Right ventricle myocardium superior (tissue), 1 donor: ENCODE measurements around the gene SLC2A1. TPM values are rescaled to one million over a fixed set of nuclear protein-coding genes. Genes with fewer than 3 reads are reported as not detected.
A peak's percentile ranks its signal among the peaks of the same experiment; 100 is the strongest.

ENCODE experiments used
- ATAC-seq: fragments of 200-7000 bp; cut with Tn5 transposase; one replicate; pipeline ENCODE4 v1.9.1; 2020; ENCODE audit warnings: mild to moderate bottlenecking; ENCODE audit not compliant: poor library complexity
- DNase-seq: peaks from one replicate; pipeline ENCODE4 v3.0.0-alpha.2; 2020
- intact Hi-C: fragments of 100-400 bp; cut with DNase I; formaldehyde crosslinking; loops from one replicate; pipeline ENCODE4 v1.11.2; 2022
- total RNA-seq: library from RNA; stranded (reverse); fragmentation: NEBNext Ultra II Directional; extraction: Animal tissue kit (Norgen Biotek cat#: 25700); gene quantifications from one replicate; pipeline ENCODE4 v1.2.1, GENCODE V29; 2021
- donor health status: DM: no; HTN: yes; CAD: no; lungs with severe emphysema.

The SLC2A1 gene
- total RNA-seq, 1 donor from 2014 or later: 41.2 TPM

DNA sequence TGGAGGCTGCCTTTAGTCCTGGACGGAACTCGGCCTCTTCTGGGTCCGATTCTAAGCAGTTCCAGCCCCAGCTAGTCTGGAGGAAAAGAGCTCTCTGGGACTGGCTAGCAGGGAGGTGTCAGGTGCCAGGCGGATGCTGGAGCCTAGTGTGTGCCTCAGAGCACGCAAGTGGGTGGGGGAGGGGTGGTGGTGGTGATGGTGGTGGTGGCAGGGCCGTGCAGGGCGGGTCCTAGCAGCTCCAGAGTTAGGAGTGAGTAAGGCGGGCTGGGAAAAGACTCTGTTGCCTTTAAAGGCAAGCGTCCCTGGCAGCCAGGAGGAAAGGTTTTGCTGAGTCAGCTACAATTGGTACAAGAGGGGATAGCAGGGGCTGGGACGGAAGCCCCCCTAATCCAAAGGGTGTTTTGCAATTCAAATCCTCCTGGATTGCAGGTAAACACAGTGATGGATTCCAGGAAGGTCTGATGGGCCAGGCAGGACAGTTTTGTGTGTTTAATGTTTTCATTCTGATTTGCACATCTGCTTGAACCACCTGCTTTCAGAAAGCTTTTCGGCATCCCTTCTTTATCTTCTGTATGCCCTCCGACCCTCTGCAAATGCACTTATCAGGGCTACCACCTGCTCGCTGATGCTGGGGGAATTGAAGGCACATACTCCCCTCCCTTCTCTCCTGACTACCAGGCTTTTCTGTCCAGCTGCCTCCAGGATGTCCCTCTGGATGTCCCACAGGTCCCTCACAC, 4.1 kb upstream of the SLC2A1 start:
- DNase-seq: no peak
- intact Hi-C loops: no loop called here

DNA sequence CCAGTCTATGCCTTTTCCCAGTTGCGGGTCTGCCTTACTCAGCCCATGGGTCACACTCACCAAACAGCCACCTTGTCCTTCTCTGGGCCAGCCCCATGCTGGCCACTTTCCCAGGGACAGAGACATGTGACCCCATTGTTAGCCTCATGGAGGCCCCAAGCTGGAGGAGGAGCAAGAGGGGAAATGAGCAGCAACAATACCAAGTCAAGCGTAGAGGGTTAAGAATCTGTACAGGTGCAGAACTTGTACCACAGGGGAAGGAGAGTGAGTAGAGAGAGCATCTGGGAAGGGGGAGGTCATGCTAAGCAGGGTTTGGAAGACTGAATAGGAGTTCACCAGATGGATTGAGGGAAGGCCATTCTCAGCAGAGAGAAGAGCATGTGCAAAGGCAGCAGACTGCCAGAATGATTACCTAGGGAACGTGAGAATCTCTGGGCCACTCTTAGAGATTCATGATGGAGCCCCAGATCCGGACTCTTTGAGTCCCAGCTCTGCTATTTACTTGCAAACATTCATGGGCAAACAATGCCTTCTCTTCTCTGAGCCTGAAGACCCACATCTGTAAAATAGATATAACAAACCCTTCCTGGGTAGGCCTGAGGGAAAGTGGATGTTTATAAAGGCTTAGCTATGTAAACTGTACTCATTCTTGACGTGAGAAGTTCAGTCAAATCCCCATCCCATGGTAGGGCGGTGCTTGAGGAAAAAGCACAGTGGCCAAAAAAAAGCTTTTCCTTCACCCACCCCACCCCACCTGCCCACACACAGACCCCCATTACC, 2.8 kb upstream of the SLC2A1 start:
- DNase-seq (no peak), ATAC-seq (no peak)
- intact Hi-C loops: no loop called here

More for the DNA sequence above, 4.1 kb upstream of the SLC2A1 start:
- ATAC-seq: no peak

DNA sequence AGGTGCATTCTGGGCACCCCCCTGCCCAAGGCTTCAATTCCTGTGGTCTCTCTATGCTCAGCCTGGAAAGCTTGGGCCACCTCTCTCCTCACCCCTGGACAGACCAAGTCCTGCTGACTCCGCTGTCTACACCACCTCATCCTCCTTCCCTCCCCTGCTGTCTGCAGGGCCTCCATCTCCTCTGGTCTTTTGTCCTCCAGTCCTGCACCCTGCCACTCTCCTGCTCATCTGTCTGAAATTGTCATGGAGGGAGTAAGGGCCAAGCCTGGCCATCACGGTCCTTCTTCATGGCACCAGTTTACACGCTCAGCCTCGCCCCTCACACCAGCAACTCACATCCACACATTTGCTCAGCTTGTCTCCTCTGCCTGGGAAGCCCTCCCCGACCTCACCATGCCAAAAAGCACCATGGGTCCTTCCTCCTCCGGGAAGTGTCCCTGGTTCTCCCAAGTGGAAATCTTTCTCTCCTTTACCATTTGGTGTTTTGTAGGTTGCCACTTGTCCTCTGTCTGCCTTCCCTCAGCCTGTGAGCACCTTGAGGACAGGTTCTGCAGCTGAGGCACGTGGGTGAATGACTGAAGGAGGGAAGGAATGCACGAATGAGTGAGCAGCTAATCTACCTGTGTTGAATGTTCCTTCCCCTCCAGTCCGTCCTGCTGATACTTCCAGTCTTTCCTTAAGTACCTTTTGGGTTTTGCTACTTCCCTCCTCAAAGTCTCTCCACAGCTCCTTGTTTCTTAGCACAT, 2.1 kb upstream of the SLC2A1 start:
- no peak for DNase-seq
- intact Hi-C loops: no loop called here
- ATAC-seq: no peak

DNA sequence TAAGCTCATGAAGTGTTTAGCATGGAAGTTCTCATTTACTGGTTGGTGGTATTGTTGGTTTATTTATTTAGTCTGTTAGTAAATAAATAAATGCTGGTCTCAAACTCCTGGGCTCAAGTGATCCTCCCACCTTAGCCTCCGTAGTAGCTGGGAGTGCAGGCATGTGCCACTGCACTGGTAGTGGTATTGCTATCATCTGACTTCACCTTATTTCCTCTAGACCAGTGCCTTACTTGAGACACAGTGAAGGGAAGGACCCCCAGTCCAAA, 1.4 kb upstream of the SLC2A1 start:
- intact Hi-C loops: no loop called here
- no peak for ATAC-seq
- DNase-seq: no peak

DNA sequence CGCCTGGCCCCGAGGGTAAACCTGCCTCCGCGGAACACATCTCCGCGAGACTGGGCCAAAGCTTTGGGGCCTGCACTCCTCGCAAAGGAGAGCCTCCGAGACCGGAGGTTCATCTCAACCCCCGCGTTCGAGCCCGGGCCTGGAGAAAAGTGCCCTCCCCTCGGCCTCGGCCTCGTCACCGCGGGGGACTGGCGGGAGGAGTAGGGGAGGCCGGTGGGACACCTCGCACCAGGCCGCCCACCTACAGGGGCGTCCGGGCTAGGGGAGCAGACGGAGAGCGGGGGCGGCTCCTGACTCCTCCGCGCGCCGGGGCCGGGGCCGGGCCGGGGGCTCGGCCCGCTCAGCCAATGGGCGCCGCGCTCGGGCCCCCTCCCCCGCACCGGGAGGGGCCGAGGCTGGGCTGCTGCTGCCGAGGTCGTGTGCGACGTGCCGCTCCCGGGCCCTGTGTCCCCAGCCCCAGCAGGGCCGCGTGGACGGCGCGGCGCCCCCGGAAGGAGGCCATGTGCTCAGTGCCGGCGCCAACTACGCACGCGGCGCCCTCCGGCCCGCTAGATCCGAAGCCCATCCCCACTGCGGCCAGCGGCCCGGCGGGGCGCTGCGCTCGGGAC, 684 bp downstream of the SLC2A1 start:
- peak; percentile 69 for DNase-seq

DNA sequence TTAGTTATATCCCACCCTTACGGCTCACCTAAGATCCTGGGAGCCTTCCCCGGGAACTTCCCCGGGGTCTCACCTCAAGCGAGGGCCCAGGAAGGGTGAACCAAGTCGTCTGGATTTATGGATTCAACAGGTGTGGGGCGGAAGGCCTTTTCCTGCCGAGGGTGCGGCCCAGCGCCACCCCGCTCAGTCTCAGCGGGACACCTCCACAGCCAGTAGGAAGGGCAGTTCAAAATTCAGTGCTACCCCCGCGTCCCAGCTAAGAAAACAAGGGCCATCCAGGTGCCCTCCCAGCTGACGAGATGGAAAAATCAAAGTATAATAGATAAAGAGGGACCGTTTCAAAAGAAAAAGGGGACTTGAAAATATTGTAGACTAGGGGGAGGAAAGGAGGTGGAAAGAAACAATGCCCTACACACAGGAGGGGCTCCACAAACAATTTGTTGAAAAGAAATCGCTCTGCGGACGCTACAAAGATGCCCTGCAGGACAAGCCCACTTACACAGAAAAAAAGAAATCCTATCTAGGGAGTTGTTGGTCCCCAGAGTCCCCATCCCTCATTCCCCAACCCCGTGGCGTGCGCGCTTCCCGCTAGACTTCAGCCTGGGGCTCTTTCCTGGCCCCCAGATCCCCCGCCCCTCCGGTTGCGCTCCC, 1.3 kb downstream of the SLC2A1 start:
- DNase-seq: no peak
- ATAC-seq: no peak
- intact Hi-C loops: no loop called here

More for the DNA sequence above, 684 bp downstream of the SLC2A1 start:
- peak; percentile 77 for ATAC-seq
- intact Hi-C loops: no loop called here

DNA sequence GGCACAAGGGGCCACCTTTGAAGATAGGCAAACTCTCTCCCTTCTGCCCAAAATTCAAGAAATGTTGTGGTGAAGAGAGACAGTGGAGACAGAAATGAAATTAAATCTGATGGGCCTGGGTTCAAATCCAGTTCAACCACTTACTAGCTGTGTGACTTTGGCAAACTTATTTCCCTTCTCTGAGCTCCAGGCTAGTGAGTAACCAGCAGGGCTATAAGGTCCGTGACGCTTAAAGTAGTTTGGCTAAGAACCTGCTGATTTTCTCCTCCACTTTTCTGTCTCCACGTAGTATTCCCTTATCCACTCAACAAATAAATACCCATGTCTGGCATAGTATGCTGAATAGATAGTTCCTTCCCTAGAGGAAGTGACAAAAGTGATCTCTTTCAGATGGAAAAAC, 1.9 kb downstream of the SLC2A1 start:
- ATAC-seq (no peak), DNase-seq (no peak)
- intact Hi-C loops: no loop called here

DNA sequence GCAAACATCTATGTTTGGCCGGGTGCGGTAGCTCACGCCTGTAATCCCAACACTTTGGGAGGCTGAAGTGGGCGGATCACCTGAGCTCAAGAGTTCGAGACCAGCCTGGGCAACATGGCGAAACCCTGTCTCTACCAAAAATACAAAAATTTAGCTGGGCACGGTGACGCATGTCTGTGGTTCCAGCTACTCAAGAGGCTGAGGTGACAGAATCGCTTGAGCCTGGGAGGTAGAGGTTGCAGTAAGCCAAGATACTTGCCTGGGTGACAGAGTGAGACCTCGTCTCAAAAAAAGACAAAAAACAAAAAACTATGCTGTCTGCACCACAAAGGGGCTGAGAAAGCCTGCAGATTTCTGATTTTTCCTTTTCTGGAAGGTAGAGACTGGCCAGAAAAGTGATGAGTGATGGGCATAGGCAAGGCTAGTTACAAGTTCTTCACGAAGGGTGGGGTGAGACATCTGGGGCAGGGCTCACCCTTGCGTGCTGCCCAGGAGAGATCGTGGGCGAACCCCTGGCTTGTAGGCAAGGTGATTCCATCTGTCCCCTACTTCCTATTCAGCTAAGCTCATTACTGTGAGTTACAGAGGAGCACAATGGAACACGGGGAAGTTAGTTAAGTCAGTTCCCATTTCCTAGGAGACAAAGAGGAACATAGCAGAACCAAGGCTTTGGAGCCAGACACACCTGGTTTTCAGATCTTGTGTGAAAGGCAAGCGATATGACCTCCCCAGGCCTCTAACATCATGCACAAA, 3.2 kb downstream of the SLC2A1 start:
- intact Hi-C loops: no loop called here
- DNase-seq: no peak
- ATAC-seq: no peak

DNA sequence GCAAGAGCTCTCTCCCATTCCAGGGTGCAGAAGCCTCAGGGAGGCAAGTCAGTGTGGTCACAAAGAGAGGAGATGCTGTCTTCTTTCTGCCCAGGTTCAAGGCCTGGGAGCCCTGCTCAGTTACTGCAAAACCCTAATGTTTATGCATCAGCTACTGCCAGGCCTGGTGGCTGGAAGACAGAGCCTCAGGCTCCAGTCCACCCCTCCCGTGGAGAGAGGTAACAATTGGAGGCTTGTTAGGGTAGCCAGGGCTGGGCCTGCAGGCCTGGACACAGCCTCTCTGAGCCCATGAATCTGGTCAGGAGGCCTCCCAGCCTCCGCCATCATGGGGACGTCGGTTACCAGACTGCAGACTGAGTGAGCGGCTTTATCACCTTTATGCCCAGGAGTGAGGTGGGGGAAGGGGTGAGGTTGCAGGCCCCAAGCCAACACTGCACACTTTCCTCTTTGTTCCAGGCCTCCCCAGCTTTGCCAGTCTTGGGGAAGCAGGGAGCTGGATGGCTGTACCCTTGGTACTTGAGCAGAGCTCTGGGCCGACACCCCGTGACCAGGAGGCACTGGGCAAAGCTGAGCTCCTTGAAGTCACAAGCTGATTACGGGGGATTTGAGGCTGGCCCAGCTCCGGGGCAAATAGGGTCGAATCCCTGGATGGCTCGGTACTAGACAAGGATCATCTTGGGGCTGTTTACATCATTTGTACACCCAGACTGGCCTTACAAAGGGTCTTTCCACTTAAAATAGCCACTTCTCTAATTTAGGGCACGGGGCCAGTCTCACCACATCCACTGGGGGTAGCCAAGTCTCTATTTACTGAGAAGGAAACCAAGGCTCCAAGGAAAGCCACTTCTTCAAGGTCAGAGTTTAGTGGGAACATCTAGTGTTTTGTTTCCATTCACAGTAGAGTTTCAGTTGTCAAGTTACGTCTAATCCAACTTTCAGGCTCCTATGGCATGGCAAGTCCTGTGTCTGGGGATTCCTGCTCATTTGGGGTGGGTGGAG, 5.2 kb downstream of the SLC2A1 start:
- no peak for DNase-seq
- no peak for ATAC-seq
- intact Hi-C loops: no loop called here

DNA sequence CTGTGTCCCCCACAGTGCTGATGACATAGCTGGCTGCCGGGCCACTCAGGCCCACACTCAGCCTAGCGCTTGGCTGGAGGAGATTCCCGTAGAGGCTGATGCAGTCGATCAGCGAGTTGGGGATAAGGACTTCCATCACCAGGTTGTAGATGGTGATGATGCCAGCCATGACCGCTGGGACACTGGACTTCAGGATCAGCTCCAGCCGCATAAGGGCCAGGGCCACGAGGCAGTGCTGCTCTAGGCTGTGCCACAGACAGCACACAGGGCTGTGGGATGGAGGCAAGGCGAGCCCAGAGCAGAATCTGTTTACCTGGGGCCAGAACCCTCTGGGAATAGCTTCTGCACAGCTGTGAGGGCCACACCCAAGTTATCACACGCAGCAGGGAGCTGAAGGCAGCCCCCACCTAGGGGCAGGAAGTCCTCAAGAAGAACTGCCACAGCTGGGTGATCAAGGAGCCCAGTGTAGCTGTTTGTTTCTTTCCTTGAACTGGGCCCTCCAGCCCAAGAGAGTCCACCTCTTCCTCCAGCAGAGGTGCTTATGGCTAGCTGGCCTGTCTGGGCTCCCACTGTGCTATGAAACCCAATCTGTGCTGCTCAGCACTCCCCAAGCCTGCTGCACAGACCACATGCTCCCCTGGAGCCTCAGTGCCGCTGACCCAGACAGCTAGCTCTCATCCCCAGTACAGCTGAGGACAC, 6.2 kb downstream of the SLC2A1 start:
- intact Hi-C loops: no loop called here
- ATAC-seq: no peak
- DNase-seq: no peak

DNA sequence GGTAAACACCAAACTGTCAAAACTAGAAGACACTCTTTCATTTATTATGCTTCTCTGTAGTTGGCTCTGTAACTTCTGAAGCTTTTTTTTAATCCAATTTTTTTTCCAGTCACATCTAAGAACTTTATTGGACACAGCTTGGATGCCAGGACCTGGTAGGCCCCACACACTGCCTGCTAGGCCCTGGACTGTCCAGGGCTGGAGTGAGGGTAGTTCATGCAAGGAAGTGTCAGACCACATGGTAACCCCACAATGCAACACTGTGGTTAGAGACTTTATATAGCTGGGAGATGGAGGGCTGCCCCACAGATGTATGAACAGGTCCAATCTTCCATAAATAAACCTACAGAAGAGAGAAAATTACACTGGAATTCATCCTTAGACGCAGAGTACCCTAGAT, 7.1 kb downstream of the SLC2A1 start:
- no peak for DNase-seq
- intact Hi-C loops: no loop called here
- ATAC-seq: no peak

DNA sequence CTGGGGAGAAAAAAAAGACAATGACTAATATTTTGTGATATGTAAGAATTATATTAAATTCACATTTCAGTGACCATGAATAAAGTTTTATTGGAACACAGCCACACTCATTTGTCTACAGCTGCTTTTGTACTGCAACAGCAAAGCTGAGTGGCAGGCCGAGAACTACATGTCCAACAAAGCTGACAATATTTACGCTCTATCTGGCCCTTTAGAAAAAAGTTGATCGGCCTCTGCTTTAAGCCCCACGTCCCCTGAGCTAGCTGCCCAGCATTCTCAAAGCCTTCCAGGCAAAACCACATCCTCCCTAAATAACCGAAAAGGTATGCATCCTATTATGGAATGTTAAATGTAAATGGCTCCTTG, 8.6 kb downstream of the SLC2A1 start:
- intact Hi-C loops: no loop called here
- DNase-seq (no peak), ATAC-seq (no peak)

DNA sequence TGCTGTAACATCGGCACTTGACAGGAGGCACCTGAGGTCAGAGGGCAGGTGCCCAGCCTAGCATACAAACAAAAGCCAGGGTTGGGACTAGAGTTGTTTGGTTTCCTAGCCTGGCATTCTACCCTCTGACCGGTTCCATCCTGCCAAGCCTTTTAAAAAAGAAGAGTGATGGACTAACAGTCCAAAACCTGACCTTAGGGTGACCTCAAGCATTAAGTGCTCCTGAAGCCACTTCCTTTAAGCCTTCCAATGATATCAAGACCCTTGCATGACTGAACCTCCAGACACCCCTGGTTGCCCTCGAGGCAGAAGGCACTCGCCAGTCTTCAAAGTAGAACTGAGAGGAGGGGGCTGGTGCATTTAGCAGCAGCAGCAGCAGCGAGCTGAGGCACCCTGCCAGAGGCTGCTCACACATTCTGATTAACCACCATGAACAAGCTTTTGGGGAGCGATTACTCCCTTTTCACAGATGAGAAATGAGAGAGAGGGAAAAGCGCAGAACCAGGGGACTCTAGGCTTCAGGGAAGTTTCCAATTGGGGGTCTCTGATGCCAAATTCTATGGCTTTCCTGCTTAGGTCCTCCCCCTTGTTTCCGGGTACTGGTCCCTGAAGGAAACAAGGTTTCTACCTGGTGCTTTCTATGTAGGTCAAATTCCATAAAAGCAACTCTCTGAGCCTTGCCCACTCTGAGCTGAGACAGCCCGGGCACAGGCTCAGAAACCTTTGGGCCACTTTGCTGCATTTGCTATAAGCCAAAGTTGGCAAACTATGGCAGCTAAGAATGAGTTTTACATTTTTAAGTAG, 9.2 kb downstream of the SLC2A1 start:
- ATAC-seq (no peak), DNase-seq (no peak)
- intact Hi-C loops: no loop called here

DNA sequence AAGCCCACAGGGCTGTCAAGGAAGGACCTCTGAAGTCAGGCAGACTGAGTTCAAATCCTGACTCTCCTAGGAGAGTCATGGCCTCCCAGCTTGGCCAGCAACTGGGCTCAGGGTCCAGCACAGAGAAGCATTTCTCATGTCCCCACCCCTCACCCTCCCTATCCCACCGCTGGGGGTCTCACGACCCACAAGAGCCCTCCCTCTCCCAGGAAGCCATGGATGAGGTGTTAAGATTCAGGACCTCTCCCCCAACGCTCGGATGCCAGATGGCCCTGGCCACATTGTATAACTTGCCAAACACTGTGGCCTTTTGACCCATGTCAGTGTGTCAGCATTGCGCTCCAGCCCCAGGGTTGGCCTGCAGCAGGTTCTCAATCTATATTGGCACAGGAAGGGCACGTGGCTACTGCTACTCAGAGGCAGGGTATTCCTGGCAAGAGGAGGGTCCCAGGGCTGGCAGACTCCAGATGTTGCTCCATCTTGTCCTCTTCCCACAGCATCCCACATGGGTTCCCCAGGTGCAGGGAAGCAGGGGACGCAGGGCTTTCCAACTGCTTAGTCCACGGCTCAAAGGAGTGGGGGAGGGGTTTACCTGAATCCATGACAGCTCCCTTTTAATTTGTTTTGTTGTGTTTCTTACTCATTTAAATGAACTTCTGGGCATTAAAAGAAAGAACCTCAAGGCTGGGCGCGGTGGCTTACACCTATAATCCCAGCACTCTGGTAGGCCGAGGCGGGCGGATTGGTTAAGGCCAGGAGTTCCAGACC, 10.5 kb downstream of the SLC2A1 start:
- intact Hi-C loops: no loop called here
- DNase-seq (no peak), ATAC-seq (no peak)

DNA sequence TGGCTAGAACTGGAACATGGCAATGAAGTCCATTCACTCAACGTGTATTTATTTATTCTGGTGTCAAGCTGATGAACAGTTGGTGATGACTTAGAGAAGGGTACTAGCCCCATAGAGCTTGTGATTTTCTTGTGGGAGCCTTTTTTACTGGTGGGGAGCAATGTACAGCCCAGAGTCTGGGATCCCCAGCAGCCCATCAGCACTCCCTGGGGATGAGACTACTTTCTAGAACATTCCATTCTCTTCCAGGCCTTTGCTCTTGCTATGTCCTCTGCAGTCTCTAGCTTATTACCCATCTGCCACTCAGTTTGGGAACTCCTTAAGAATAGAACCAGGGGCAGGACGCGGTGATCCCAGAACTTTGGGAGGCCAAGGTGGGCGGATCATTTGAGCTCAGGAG, 11.6 kb downstream of the SLC2A1 start:
- intact Hi-C loops: no loop called here
- ATAC-seq: no peak
- no peak for DNase-seq
